Naive thymus-derived CD8-positive, alpha-beta T cell (primary cell): ENCODE data around the gene C16orf86. TPM values are rescaled to one million over a fixed set of nuclear protein-coding genes. Genes with fewer than 3 reads are reported as not detected.

ENCODE experiments used
- ATAC-seq, 2 donors: fragments of 150-1000 bp; cut with Tn5 transposase in 1 of 2; sonication (Bioruptor Pico), chemical (Tn5 transposase) in 1 of 2; 1 replicate in 1 of 2; 2 replicates in 1 of 2; pipeline ENCODE4 v1.10.0; 2021; ENCODE audit warnings: mild to moderate bottlenecking in 2 of 2, moderate library complexity in 2 of 2
- POLR2A ChIA-PET: fragments of 350-600 bp; sonication (Branson Sonifier 250); formaldehyde crosslinking; loops from one replicate; lab custom pipeline; 2021; ENCODE audit warnings: antibody characterized with exemption; lab: Charles Lee
- DNase-seq, 10 donors: peaks; one replicate each; pipeline versions ENCODE4 v3.0.0 to v3.0.0-alpha.2; 2020 to 2022
- H3K27ac Mint-ChIP-seq, 10 donors: one replicate each; pipeline ENCODE4 v1.8.0; 2020 to 2022; ENCODE audit warnings: mild to moderate bottlenecking in 10 of 10, mixed read lengths in 10 of 10, moderate library complexity in 4 of 10, inconsistent platforms in 1 of 10
- H3K27me3 Mint-ChIP-seq, 5 donors: one replicate each; pipeline ENCODE4 v1.8.0; 2021 to 2022; ENCODE audit warnings: mixed read lengths in 5 of 5
- H3K36me3 Mint-ChIP-seq, 3 donors: one replicate each; pipeline ENCODE4 v1.8.0; 2020 to 2022; ENCODE audit warnings: mixed read lengths in 3 of 3, mild to moderate bottlenecking in 2 of 3, inconsistent platforms in 1 of 3
- H3K4me1 Mint-ChIP-seq, 4 donors: one replicate each; pipeline ENCODE4 v1.8.0; 2021 to 2022; ENCODE audit warnings: mixed read lengths in 4 of 4
- H3K4me3 Mint-ChIP-seq, 10 donors: one replicate each; pipeline ENCODE4 v1.8.0; 2020 to 2022; ENCODE audit warnings: mild to moderate bottlenecking in 10 of 10, mixed read lengths in 10 of 10, moderate library complexity in 6 of 10, inconsistent platforms in 1 of 10
- H3K9me3 Mint-ChIP-seq, 9 donors: one replicate each; pipeline ENCODE4 v1.8.0; 2020 to 2022; ENCODE audit warnings: mixed read lengths in 9 of 9, mild to moderate bottlenecking in 3 of 9, inconsistent platforms in 1 of 9, moderate library complexity in 1 of 9
- polyA plus RNA-seq, 3 donors: library from polyadenylated mRNA; unstranded; fragments of 300-500 nt; fragmentation: Illumina TruSeq; gene quantifications; one replicate each; pipeline ENCODE4 v1.2.3, GENCODE V29; 2021
- total RNA-seq, 8 experiments: library from RNA in 2 of 8; stranded (reverse) in 2 of 8; gene quantifications; one replicate each; pipeline ENCODE4 v1.2.3 and lab custom pipeline; 2021 to 2026

The C16orf86 gene
- total and polyA plus RNA-seq, 5 experiments from 2014 or later, result 4.3 to 6.1 (median 4.7) TPM

DNA sequence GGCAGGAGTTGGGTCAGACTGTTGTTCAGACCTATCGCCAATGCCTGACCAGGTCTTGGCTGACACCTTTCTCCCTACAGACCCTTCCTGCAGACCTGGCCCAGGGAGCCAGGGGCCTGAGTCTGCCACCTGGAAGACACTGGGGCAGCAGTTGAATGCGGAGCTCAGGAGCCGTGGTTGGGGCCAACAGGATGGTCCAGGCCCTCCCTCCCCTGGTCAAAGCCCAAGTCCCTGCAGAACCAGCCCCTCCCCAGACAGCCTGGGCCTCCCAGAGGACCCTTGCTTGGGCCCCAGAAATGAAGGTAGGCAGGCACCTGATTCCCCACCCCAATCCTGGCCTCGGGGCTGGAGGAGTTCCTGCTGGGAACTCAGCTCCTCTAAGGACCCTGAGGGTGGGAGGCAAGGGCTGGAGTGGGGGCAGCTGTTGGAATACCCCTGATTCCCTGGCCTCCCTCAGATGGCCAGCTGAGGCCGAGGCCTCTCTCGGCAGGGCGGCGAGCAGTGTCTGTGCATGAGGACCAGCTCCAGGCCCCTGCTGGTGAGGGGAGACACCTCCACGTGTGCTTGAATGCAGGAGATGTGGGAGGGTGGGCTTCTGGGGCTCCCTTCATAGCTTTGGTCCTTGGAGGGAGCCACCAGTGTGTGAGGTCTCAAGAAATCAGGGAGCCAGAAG, 10.1 kb upstream of the C16orf86 start:
- ATAC-seq (no peak), DNase-seq (no peak)
- Mint-ChIP-seq H3K4me1 (peaks cover 8 to 43% (median 28%) of the 10 kb centered on the region in 4 donors), H3K36me3 (peaks cover 0 to 31% (median 6%) of the 10 kb centered on the region in 3 donors), H3K9me3 (no peaks in the 10 kb centered on the region), H3K27me3 (no peaks in the 10 kb centered on the region), H3K4me3 (peak overlapping the region in 2 of 10 donors; percentile 24 to 45), H3K27ac (peak overlapping the region in 3 of 10 donors; percentile 11 to 47 (median 13))
- POLR2A ChIA-PET, result interaction anchor here (0.7 to 6.6 kb wide), 3 partner anchors 10 to 135 kb away, joined by 3 to 82 read pairs (median 3); partner anchors contain the start of gene CARMIL2

- H3K36me3 Mint-ChIP-seq, result peaks cover 0 to 25% (median 6%) of the 10 kb centered on the region in 3 donors
- H3K4me1 Mint-ChIP-seq, result peaks cover 8 to 41% (median 29%) of the 10 kb centered on the region in 4 donors
- H3K9me3 Mint-ChIP-seq, result no peaks in the 10 kb centered on the region
- H3K27me3 Mint-ChIP-seq, result no peaks in the 10 kb centered on the region
- POLR2A ChIA-PET, result interaction anchor here (2.0 to 6.6 kb wide), 2 partner anchors 11 to 119 kb away, joined by 6 to 82 read pairs; partner anchors contain the start of gene CARMIL2
- peak overlapping the region in 3 of 10 donors; percentile 11 to 33 (median 22) for H3K27ac Mint-ChIP-seq
- DNase-seq, result peak in 1 of 10 donors; percentile 50
- H3K4me3 Mint-ChIP-seq, result peak overlapping the region in 3 of 10 donors; percentile 24 to 45 (median 45)
- ATAC-seq, result no peak
Measured at GRCh38 chr16:67657017-67657608, 9.5 kb upstream of the C16orf86 start.

GRCh38 chr16:67657751-67658518, 8.7 kb upstream of the C16orf86 start:
- Mint-ChIP-seq H3K36me3 (peaks cover 0 to 22% (median 6%) of the 10 kb centered on the region in 3 donors), H3K27ac (peak overlapping the region in 6 of 10 donors; percentile 7 to 60 (median 38)), H3K27me3 (no peaks in the 10 kb centered on the region), H3K9me3 (no peaks in the 10 kb centered on the region), H3K4me3 (peak overlapping the region in 4 of 10 donors; percentile 15 to 96 (median 64)), H3K4me1 (peaks cover 8 to 40% (median 28%) of the 10 kb centered on the region in 4 donors)
- DNase-seq, result peak in 1 of 10 donors; percentile 62
- ATAC-seq, result no peak
- POLR2A ChIA-PET, result interaction anchor here (2.0 to 6.6 kb wide), 4 partner anchors 12 to 120 kb away, joined by 6 to 82 read pairs (median 22); partner anchors contain the start of genes CARMIL2 and CTCF

- POLR2A ChIA-PET, result interaction anchor here (0.5 to 6.6 kb wide), 10 partner anchors 13 to 180 kb away, joined by 3 to 82 read pairs (median 6); partner anchors contain the start of genes CARMIL2 and CTCF
- Mint-ChIP-seq H3K4me1 (peaks cover 8 to 43% (median 28%) of the 10 kb centered on the region in 4 donors), H3K9me3 (no peaks in the 10 kb centered on the region), H3K36me3 (peaks cover 0 to 22% (median 6%) of the 10 kb centered on the region in 3 donors), H3K27ac (peak overlapping the region in 9 of 10 donors; percentile 29 to 98 (median 90)), H3K4me3 (peak overlapping the region; percentile 88 to 97 (median 94)), H3K27me3 (no peaks in the 10 kb centered on the region)
- ATAC-seq, result no peak
- DNase-seq, result no peak
Measured at GRCh38 chr16:67658849-67659674, 7.6 kb upstream of the C16orf86 start.

DNA sequence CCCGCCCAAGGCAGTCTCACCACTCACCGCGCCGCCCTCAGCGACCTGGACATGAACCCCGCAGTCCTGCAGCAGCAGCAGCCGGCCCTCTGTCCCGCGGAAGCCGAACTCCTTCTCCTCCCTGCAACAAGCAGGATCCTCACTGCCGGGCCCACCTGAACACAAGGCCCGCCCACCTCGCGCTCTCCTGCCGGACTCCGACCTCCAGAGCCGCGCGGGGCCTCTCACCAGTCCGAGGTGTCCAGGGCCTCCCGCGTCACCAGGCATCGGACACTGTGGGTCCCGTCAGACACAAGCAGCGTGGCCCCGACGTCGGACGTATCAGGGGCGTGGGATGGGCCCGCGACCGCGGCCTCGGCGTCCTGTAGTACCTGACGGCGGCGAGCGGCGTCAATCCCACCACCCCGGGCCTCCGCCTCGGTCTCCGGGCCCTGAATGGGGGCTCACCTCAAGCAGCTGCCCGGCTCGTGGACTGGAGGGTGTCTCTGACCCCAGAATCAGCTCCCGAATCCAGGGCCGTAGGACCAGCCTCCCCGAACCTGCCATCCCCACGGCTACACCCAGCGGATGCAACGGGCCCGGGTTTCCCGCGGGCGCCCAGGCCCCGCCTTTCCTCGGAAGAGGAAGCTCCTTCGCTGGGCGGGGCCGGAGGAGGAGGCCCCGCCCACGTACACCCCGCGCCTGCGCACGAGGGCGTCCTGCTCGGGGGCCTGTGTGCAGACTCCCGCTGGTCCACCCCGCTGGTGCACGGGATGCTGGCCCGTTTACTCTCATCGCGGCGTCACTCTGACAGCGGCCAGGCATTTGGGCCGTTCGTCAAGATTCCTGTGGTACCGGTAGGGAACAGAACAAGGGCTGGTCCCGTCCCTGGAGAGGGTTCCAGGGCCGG, 6.7 kb upstream of the C16orf86 start, which contains the start of gene ACD:
TSS of gene ACD (minus strand) at position 586 of the 889 bp plus-strand sequence. CDS start at position 546, 40 bp downstream.
- Mint-ChIP-seq H3K36me3 (peaks cover 0 to 15% (median 6%) of the 10 kb centered on the region in 3 donors), H3K27ac (peak within 1 kb of the TSS; percentile 91 to 99 (median 97)), H3K4me1 (peaks cover 9 to 49% (median 28%) of the 10 kb centered on the region in 4 donors), H3K27me3 (no peaks in the 10 kb centered on the region), H3K4me3 (peak within 1 kb of the TSS; percentile 88 to 97 (median 94)), H3K9me3 (no peaks in the 10 kb centered on the region)
- ATAC-seq (peak; percentile 59 to 61), DNase-seq (peak in 9 of 10 donors; percentile 86 to 95 (median 93))
- POLR2A ChIA-PET, result interaction anchor here (0.5 to 6.6 kb wide), 17 partner anchors 9 to 179 kb away, joined by 3 to 82 read pairs (median 4); partner anchors contain the start of genes ATP6V0D1, CARMIL2, CTCF and GFOD2

GRCh38 chr16:67660564-67661028, 6.0 kb upstream of the C16orf86 start, which contains the start of gene PARD6A:
PARD6A (plus strand) TSS chr16:67660960; CDS start chr16:67661039, 79 bp downstream.
- Mint-ChIP-seq H3K4me3 (peak within 1 kb of the TSS; percentile 88 to 97 (median 94)), H3K9me3 (no peaks in the 10 kb centered on the region), H3K36me3 (peaks cover 0 to 8% (median 3%) of the 10 kb centered on the region in 3 donors), H3K27ac (peak within 1 kb of the TSS; percentile 91 to 99 (median 97)), H3K27me3 (no peaks in the 10 kb centered on the region), H3K4me1 (peaks cover 7 to 45% (median 27%) of the 10 kb centered on the region in 4 donors)
- peak; percentile 89 to 98 (median 94) for DNase-seq
- peak; percentile 80 to 83 for ATAC-seq
- POLR2A ChIA-PET, result interaction anchor here (0.6 to 6.6 kb wide), 19 partner anchors 10 to 179 kb away, joined by 3 to 82 read pairs (median 4); partner anchors contain the start of genes ATP6V0D1, CARMIL2, CTCF and GFOD2

DNA sequence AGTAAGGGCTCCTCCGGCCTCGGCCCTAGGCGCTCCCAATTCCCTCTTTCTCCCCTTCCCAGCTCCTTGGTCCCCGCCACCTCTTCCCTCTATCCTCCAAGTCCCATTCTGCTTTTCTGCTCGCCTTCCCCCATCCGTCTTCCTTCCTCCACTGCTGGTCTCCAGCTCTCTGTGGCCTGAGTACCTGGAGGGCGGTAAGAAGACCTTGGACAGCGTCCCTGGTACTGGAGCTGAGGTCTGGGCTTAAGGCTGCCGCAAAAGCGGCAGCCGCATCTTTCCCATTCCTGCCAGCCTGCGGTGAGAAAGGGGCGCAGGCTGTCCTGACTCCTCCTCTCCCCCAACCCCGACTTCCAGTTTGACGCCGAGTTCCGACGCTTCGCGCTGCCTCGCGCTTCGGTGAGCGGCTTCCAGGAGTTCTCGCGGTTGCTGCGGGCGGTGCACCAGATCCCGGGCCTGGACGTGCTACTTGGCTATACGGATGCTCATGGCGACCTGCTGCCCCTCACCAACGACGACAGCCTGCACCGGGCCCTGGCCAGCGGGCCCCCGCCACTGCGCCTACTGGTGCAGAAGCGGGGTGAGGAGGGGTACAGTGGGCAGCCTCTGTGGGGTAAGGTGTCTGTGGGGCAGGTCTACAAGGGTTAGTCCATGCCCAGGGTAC, 5.4 kb upstream of the C16orf86 start:
- Mint-ChIP-seq H3K27me3 (no peaks in the 10 kb centered on the region), H3K36me3 (peaks cover 0 to 5% (median 0%) of the 10 kb centered on the region in 3 donors), H3K4me3 (peak overlapping the region; percentile 78 to 97 (median 92)), H3K4me1 (peaks cover 6 to 43% (median 27%) of the 10 kb centered on the region in 4 donors), H3K27ac (peak overlapping the region; percentile 80 to 97 (median 96)), H3K9me3 (no peaks in the 10 kb centered on the region)
- DNase-seq (peak in 2 of 10 donors; percentile 37 to 66), ATAC-seq (peak; percentile 3 to 7)
- POLR2A ChIA-PET, result interaction anchor here (0.6 to 6.6 kb wide), 10 partner anchors 15 to 168 kb away, joined by 3 to 82 read pairs (median 5); partner anchors contain the start of genes CARMIL2, CTCF, GFOD2 and RANBP10

DNA sequence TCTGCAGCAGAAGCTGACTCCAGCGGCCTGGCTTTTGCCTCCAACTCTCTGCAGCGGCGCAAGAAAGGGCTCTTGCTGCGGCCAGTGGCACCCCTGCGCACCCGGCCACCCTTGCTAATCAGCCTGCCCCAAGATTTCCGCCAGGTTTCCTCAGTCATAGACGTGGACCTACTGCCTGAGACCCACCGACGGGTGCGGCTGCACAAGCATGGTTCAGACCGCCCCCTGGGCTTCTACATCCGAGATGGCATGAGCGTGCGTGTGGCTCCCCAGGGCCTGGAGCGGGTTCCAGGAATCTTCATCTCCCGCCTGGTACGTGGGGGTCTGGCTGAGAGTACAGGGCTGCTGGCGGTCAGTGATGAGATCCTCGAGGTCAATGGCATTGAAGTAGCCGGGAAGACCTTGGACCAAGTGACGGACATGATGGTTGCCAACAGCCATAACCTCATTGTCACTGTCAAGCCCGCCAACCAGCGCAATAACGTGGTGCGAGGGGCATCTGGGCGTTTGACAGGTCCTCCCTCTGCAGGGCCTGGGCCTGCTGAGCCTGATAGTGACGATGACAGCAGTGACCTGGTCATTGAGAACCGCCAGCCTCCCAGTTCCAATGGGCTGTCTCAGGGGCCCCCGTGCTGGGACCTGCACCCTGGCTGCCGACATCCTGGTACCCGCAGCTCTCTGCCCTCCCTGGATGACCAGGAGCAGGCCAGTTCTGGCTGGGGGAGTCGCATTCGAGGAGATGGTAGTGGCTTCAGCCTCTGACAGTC, 4.5 kb upstream of the C16orf86 start:
- no peaks in the 10 kb centered on the region for H3K9me3 Mint-ChIP-seq

DNA sequence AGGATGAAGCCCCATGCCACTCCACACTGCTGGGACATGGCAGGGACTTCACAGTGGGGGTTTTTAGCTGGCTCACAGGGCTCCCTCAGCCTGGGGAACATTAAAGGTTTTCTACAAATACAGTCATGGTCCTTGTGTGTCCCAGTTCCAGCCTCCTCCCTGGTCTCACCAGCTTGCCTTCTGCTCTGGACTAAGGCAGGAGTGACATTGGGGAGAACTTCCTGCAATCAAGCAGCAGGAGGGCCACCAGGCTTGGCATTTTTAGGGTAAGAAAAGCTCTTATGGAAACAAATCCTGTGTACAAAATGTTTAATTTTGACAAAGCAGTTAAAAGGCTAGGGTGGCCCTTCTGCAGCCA, 4.0 kb upstream of the C16orf86 start:
- Mint-ChIP-seq H3K4me3 (peak overlapping the region in 1 of 10 donors; percentile 10), H3K36me3 (peaks cover 0 to 4% (median 0%) of the 10 kb centered on the region in 3 donors), H3K27me3 (no peaks in the 10 kb centered on the region), H3K4me1 (peaks cover 6 to 53% (median 35%) of the 10 kb centered on the region in 4 donors), H3K27ac (peak overlapping the region in 5 of 10 donors; percentile 33 to 96 (median 65)), H3K9me3 (no peaks in the 10 kb centered on the region)
- no peak for DNase-seq
- POLR2A ChIA-PET, result interaction anchor here (1.0 to 3.8 kb wide), 4 partner anchors 17 to 417 kb away, joined by 3 to 19 read pairs (median 6); partner anchors contain the start of genes CARMIL2 and CTCF
- ATAC-seq, result no peak

More for the DNA sequence above, 4.5 kb upstream of the C16orf86 start:
- Mint-ChIP-seq H3K4me1 (peaks cover 6 to 50% (median 31%) of the 10 kb centered on the region in 4 donors), H3K36me3 (peaks cover 0 to 4% (median 0%) of the 10 kb centered on the region in 3 donors), H3K4me3 (peak overlapping the region; percentile 78 to 97 (median 92)), H3K27me3 (no peaks in the 10 kb centered on the region), H3K27ac (peak overlapping the region in 8 of 10 donors; percentile 91 to 97 (median 96))
- POLR2A ChIA-PET, result interaction anchor here (0.9 to 6.6 kb wide), 6 partner anchors 16 to 418 kb away, joined by 3 to 82 read pairs (median 4); partner anchors contain the start of genes CARMIL2 and CTCF
- no peak for ATAC-seq
- peak in 1 of 10 donors; percentile 65 for DNase-seq
